HG03342 (cell line): ENCODE results near the gene RYR3.
"Not testable (repeated sequence)": the region's sequence is repeated elsewhere in the genome, so short reads cannot be mapped to it uniquely, and the experiment has no call there.

Source experiments
- ATAC-seq: cut with Tn5 transposase; IDR thresholded peaks from one replicate; pipeline ENCODE4 v1.9.1; 2021; ENCODE audit warnings: mild to moderate bottlenecking, moderate library complexity; ENCODE audit not compliant: unreplicated experiment

The RYR3 gene

DNA sequence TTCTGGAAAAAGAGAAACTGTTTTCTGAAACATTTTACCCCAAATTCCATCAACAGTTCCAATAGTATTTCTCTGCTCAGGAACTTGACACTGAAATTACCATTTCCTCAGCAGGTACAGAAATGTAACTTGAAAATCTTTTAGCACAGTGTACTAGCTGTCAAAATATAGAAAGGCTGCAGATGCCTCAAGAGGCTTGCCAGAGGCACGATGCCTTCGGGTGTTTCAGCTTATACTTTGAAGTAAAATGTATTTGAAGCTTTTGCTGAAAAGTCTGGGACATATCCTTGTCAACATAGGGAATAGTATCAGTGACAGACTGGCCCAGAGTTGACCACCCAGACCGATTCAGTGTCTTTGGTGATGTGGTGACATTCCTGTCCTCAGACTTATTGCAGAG is 503.1 kb downstream of the RYR3 start:
- no peak for ATAC-seq

DNA sequence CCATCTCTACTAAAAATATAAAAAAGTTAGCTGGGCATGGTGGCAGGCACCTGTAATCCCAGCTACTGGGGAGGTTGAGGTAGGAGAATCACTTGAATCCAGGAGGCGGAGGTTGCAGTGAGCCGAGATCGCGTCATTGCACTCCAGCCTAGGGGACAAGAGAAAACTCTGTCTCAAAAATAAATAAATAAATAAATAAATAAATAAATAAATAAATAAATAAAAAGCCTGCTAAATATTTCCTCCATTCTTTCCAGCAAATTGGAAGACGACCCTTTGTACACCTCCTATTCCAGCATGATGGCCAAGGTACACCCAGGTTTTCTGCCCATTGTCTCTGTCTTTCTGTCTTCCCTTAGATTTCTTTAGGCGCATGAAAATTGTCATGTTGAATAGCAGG is 508.7 kb downstream of the RYR3 start:
- not testable (repeated sequence) for ATAC-seq

DNA sequence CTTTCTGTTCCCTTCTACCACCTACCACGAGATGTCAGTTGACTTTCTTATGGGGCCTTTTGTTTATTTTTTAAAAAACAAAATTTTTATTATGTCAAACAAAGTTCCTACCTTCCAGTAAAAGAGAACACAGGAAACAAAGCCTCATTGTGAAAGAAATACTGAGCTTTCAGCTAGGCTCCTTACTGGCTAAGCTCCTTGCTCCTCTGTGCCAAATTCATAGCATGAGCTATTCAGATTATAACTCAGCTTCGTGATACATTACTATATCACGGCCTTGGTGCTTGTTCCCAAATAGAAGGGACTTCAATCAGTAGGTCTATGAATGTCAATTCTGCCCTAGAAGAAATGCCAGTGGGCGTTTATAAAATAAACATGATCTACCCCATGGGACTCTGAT is 511.7 kb downstream of the RYR3 start:
- no peak for ATAC-seq

DNA sequence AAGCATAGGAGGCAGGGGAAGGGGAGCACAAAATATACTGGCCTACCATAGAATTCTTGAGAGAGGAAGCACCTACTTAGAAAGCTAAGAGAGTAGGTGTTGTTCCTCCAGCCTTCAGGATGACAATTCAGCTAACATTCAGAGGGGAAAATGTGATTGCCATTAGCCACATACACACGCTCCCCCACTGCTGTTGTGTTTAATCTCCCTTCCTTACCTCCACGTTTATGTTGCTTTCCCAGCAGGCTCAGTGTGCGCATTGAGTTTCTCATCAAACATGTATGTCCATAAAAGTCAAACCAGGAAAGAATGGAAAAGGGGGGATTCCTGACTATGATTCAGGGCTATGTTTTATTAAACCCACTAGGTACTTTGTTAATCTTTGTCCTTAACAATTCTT is 512.4 kb downstream of the RYR3 start:
- ATAC-seq: no peak

DNA sequence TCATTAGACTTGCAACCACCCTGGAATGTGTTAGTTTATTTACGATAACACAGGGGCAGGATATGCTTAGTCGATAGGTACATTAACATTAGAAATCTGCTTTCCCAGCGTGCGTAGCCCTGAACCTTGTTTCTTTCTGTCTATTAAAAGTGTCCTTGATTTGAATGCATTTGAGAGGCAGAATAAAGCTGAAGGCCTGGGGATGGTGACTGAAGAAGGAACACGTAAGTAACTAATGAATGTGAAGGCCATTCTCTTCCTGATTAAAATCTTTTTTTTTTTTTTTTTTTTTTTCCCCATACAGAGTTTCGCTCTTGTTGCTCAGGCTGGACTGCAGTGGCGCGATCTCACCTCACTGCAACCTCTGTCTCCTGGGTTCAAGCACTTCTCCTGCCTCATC is 514.7 kb downstream of the RYR3 start:
- ATAC-seq: no peak

DNA sequence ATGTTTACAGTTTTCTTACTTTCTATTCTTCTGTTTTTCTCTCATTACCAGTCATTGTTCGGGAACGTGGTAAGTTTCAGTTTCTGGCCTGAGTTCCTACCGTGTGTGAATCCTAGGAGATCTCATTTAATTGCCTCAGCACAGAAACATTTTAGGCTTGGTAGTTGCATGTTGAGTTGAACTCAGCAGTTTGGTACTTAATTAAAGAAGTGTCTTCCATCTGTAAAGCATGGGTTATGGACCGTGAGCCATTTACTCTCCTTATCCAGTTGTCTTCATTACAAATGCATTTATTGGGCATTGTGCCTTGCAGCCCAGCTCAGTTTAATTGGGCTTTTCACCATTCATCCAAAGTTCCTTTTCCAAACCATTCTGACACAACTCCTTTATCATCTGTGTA is 515.4 kb downstream of the RYR3 start:
- ATAC-seq: no peak

DNA sequence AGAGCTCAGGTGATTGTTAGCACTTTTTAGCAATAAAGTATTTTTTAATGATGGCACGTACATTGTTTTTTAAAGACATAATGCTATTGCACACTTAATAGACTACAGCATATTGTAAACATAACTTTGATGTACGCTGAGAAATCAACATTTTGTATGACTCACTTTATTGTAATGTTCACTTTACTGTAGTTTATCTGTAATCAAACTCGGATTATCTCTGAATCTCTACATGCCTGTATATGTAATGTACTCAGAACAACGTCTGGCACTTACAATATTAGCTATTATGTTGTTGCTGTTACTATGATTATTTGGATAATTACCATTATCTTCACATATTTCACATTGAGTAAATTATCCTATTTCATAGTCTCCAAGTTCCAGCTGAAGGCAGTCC is 519.6 kb downstream of the RYR3 start:
- ATAC-seq: no peak

DNA sequence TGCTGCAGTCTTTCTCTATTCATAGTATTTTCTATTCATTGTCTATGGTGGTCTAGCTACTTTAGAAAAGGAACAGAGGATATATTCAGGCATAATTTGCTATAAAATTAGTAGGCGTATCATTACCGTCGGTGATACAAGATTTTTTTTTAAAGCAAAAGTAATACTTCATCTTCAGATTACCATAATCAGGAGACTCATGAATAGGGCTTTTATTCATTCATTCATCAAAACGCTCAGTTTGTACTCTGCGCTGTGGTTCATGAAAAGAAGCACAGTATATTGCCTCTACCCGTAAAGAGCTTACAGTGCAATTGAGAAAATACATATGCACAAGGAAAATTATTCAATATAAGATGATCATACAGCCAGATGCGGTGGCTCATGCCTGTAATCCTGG is 520.9 kb downstream of the RYR3 start:
- ATAC-seq: no peak

DNA sequence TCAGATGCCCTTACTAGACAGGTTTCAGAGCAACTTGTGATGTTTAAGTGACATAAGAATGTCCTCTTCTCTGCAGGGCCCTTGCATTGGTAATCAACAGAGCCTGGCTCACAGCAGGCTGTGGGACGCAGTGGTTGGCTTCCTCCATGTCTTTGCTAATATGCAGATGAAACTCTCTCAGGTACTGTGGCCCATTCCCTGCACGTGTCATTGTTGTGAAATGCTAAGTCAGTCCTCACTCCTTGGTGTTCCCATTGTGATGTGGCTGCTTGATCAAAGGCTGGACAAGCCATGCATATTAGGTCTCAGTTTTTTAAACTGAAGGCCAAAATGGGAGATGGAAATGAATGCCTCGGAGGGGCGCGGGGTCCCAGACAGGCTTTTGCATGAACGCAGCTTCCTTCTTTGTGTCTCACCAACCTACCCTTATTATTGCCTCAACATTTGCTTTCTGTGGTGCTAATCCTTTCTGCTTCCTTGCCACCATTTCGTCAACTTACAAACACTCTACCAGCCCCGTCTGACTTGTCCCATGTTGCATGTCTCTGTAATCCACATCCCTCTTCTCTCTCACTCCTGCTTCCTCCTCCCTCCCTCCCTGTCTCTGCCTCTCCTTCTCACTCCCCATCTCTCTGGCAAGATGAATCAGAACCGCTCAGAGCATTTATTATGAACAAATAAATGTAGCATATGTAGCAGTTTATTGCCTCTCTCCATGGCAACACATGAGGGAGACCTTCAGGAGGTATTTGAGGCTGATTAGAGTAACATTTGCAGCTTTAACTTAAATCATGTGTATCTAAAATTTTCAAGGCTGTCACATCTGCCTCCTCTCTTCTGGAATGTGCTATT is 524.4 kb downstream of the RYR3 start:
- ATAC-seq: no peak

DNA sequence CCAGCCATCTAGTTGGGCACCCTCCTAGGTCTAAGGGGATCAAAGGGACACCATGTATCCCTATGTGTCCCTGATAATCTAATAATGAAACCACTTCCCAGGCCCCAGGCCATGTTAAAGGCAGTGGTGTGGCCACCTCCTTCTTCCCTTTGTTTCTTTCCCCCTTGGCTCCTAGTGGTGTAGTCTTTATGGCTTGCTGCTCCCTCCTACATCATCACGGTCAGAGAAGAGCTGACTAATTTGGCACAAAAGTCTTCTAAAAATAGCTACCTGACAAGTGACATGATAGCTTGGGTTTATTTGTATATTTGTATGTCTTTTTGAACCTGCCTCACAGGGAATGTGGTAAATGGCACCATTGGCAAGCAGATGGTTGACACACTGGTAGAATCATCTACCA is 526.5 kb downstream of the RYR3 start:
- no peak for ATAC-seq

DNA sequence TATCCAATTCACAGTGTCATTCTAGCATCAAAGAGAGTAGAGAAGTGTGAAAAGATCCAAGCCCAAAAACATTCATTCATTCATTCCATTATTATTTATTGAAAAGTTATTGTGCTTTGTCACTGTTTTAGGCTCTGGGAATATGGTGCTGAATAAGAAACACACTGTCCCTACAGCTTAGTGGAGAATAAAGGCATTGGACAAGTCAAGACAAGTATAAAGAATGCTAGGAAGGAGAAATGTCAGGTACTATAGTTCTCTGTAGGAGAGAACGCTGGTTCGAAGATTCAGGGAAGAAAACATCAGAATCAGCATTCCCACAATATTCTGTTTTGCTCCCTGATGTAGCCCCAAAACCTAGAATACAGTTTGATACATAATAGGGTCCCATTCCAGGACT is 528.8 kb downstream of the RYR3 start:
- no peak for ATAC-seq

DNA sequence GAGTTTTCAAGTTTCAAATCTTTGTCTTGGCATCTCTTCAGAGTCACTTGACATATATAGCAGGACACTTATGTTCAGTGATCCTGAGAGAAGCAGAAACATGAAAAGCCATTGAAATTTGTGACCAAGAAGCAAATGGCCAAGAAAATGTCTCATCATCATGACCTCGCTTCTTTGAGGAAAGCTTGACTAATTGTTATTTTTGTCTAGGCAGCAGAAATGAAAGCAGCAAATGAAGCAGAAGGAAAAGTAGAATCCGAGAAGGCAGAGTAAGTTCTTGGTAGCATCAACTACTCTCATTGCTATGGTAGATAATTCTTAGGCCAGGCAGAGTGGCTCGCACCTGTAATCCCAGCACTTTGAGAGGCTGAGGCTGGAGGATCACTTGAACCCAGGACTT is 529.8 kb downstream of the RYR3 start:
- no peak for ATAC-seq

DNA sequence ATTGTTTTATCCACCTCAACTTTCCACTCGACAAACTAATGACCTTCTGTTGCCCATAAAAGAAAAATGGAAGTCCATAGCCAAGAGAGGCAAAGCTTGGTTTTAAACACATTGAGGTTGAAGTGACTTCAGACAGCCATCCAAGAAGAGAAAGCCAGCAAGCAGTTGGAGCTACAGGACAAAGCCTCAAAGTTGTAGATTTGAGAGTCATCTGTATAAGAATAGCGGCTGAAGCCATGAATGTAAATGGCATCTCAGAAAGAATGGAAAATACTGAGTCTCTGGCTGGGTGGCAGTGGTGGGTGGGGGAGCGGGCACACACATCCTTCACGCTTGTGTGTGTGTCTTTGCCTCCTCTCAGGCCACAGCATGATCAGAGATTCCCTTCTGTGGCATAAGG is 533.4 kb downstream of the RYR3 start:
- no peak for ATAC-seq

DNA sequence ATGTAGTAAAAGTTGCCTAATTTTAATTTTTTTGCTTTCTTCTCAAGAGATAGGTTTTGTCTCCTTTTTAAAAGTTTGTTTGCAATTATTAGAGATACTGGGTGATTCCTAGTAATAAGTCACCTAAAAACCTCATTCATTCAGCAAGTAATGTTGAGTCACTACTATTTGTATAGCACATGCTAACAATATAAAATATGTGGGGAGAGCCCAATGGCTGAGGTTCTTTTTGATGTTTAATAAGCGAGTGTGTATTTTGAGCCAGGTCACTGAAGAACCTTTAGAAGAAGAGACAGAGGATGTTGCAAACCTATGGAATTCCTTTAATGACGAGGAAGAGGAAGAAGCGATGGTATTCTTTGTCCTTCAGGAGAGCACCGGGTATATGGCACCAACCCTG is 533.8 kb downstream of the RYR3 start:
- ATAC-seq: no peak

DNA sequence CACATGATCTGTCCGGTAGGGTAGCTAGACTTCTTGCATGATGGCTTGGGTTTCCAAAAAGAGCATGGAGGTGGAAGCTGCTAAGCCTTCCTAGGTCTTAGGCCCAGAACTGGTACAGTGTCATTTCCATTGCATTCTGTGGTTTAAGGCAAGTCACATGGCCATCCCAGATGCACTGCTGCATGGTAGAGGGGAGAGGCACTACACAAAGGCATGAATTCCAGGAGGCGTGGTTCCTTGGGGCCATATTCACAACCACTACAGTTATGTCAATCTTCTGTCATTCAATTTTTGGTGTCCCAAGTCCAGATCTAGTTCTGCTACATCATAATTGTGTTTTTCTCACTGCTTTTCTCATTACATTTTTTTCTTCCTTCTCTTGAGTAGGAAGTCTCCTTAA is 535.4 kb downstream of the RYR3 start:
- no peak for ATAC-seq

DNA sequence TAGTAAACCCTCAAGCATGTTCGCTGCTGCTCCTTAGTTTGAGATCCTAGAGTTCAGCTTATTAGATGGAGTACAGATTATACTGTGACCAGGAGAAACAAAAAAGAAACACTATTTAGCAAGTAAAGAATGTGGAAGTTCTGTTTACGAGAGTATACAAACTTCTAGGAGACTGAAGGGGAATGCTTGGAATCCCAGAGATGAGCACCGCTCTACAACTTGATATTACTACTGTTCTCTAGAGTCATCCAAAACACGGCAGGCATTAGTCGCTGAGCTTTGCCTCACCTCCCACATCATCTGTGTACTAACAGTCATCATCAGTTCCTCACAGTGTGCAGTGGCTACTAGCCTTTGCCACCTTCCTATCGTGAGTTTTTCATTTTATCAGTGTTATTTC is 536.1 kb downstream of the RYR3 start:
- no peak for ATAC-seq

DNA sequence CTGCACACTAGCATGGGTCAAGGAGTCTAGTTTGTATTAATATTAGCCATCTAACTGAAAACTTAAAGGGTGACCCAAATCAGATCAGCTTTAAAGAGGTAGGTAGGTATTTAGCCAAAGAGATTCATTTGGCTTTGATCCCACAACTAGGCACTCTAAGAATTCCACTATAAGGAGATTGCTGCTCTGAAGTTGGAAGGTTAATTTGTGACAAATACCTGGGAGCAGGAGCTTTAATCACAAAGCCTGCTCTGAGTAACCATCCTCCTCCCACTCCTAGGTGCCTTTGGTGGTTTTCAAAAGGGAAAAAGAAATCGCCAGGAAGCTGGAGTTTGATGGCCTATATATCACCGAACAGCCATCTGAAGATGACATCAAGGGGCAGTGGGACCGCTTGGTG is 537.2 kb downstream of the RYR3 start:
- no peak for ATAC-seq

DNA sequence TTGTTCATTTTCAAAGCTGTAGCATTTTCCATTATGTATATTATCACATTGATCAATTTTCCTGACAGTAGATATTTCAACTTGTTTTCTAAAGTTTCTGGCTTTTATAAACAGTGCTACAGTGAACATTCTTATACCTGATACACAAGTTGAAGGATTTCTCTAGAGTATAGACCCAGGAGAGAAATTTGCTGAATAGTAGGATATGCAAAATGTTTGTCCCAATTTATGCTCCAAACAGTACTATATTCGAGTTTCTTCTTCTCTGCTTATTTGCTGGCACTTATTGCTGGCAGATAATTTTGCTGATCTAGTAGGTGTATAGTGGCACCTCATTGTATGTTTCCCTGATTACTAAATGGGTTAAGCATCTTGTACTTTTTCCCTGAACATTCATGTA is 540.3 kb downstream of the RYR3 start:
- no peak for ATAC-seq

DNA sequence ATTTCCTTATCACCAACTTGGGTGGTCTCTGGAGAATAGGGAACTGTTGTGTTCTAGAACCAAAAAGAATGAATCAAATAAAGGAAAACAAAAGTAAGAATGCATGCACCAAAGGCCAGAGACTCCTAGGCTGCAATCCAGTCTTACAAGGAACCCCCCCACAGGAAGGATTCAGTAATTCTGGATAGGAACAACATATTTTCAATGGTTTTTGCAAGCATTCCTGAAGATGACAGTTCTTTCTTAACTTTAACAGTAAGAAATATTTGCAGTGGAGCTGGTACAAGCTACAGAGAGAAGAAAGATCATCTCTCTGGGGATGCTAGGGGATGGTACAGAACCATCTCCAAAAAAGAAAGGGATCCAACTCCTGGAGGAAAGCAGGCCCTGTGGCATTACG is 541.3 kb downstream of the RYR3 start:
- no peak for ATAC-seq

DNA sequence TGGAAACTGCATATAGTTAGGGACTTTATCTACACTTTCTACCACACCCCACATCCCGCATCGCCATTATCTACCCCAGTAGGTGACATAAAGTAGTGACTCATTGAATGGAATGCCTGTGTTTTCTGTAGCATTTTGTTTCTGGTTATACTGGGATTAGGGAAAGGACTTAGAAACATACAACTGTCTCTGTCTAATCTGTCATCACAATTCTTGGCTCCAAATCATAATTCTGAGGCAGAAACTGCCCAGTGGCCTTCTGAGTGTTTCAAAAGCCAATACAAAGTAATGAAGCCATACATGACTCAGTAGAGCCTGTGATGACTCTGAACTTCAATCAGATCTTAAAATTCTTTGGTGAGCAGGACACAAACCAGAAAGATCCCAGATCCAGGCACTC is 541.8 kb downstream of the RYR3 start:
- no peak for ATAC-seq

DNA sequence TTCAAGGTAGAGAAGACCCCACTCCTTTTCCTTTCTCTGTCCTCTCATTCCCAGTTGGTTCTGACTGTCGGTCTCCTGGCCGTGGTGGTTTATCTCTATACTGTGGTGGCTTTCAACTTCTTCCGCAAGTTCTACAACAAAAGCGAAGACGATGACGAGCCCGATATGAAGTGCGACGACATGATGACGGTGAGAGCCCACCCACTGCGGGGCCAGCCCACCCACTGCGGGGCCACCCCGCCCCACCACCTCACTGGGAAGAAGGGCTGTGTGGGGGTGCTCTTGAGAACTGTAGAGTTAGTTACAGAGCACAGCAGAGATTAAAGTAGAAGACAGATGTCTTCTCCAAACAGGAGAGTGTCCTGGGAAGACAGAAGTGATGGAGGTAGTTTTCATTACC is 547.0 kb downstream of the RYR3 start:
- ATAC-seq: no peak

DNA sequence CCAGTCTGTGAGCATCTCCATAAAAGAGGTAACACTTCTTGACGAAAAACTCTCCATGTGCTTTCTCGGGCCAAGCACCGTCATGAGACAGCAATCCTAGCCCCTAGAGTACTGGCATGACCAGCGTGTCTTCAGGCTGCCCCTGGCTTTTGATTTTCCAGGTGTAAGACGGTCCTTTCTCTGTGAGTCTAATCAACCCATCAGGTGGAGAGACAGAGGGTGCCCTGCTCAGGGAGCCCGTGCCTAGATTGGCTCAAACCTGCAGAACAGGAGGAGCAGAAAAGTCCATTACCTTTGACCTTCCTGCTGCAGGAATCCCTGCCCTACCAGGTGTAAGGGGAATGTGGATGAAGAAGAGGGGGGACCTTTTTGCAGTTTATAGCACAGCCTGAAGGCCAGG is 548.1 kb downstream of the RYR3 start:
- no peak for ATAC-seq

DNA sequence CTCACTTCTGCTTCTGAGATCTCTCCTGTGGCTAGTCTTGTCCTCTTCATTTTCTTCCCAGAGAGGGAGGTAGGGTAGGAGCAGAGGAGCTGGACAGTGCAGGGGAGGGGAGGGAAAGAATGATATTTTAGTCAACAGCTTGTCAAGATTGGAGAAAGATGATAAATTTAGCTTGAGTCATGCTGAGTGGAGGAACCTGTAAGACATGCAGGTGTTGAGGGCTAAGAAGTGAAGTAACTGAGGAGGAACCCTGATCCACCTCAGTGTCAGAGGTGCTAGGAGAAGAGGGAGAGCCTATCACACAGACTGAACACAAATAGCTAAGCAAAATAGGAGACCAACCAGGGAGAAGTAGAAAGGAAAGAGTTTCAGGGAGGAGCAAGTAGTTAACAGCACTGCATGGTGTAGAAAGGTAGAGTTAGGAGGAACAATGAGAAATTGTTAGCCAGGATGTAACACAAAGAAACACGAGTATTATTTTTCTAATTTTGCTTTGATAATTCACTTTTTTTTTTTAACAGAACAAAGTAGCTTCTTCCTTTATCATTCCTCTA is 549.3 kb downstream of the RYR3 start:
- no peak for ATAC-seq
